VCaP (cell line): ENCODE results near the gene EEFSEC.

Experiments
- H3K27ac ChIP-seq: fragments of 450-650 bp; 2 replicates; pipeline ENCODE4 v1.5.1; 2017
- CTCF ChIP-seq: fragments of 450-650 bp; conservative IDR thresholded peaks from 2 replicates; pipeline ENCODE4 v1.5.1; 2017; ENCODE audit warnings: mild to moderate bottlenecking, moderate library complexity

The EEFSEC gene

GRCh38 chr3:128454310-128454618 lies 301.0 kb downstream of the EEFSEC start:
- H3K27ac ChIP-seq, result no peak overlapping the region
- TF ChIP-seq CTCF, result no peak

- TF ChIP-seq CTCF, result no peak
- H3K27ac ChIP-seq, result no peak overlapping the region
Observed at GRCh38 chr3:128455116-128455515, 301.8 kb downstream of the EEFSEC start.

GRCh38 chr3:128455786-128456748 lies 302.8 kb downstream of the EEFSEC start:
- no peak for TF ChIP-seq CTCF
- no peak overlapping the region for H3K27ac ChIP-seq

GRCh38 chr3:128456776-128457715 lies 303.8 kb downstream of the EEFSEC start:
- no peak overlapping the region for H3K27ac ChIP-seq
- TF ChIP-seq CTCF, result no peak

GRCh38 chr3:128457937-128458336 lies 304.7 kb downstream of the EEFSEC start:
- H3K27ac ChIP-seq, result no peak overlapping the region

More at GRCh38 chr3:128457937-128458336, 304.7 kb downstream of the EEFSEC start:
- TF ChIP-seq CTCF, result no peak
